OCI-LY3 (cell line): ENCODE results near the gene GDF11.

ENCODE experiments used
- EZH2phosphoT487 ChIP-seq: fragments of 200-600 bp; shearing (Covaris generic); IDR thresholded peaks from 2 replicates; pipeline ENCODE4 v1.6.1; 2018; ENCODE audit warnings: antibody characterized with exemption, mixed run types, low read depth
- TF ChIP-seq, protein P1 (sequence below): fragments of 200-600, 300-600 bp; sonication (generic); IDR thresholded peaks from 2 replicates; pipeline ENCODE4 v1.5.1; 2014; ENCODE audit warnings: antibody characterized with exemption, low read length, low read depth

DNA sequence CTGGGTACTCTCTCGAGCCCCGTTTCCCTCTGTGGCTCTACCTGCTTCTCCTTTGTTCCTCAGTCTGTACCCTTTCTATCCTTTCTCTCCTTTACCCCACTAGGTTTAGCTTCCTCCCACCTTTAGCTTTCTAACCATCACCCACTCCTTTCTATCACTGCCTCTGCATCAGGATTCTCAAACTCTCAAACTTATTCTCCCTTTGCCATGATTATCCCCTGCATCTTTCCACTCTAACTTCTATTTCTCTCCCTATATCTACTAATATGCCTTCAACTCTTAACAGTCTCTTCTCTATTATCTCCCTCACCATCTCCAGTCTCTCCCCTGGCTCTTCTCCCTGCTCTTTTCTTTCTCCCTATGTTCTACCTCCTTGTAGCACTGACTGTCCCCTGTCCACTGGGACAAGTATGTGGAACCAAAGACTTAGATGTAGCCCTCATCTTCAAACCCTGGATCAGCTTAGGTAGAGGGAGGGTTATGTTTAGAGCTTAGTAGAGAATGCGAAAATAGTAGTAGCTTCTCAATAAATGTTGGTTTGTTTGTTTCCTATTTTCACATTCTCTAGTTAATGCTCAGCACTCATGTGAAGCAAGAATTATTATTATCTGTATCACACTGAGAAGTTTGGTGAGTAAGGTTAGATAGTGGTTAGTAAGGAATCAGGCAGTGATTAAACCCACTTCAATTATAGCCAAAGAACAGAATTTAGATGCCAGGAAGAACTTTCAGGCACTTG lies 3.4 kb downstream of the GDF11 start:
- TF ChIP-seq, protein P1, sequence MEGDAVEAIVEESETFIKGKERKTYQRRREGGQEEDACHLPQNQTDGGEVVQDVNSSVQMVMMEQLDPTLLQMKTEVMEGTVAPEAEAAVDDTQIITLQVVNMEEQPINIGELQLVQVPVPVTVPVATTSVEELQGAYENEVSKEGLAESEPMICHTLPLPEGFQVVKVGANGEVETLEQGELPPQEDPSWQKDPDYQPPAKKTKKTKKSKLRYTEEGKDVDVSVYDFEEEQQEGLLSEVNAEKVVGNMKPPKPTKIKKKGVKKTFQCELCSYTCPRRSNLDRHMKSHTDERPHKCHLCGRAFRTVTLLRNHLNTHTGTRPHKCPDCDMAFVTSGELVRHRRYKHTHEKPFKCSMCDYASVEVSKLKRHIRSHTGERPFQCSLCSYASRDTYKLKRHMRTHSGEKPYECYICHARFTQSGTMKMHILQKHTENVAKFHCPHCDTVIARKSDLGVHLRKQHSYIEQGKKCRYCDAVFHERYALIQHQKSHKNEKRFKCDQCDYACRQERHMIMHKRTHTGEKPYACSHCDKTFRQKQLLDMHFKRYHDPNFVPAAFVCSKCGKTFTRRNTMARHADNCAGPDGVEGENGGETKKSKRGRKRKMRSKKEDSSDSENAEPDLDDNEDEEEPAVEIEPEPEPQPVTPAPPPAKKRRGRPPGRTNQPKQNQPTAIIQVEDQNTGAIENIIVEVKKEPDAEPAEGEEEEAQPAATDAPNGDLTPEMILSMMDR = no peak
- no peak for TF ChIP-seq EZH2phosphoT487
